K562 (cell line): ENCODE measurements around the gene FAM217B. TPM values are rescaled to one million over a fixed set of nuclear protein-coding genes. Genes with fewer than 3 reads are reported as not detected.

Source experiments
- CREB1 ChIP-seq, 2 experiments: sonication (generic) in 1 of 2; formaldehyde crosslinking in 1 of 2; IDR thresholded peaks; 2 replicates each; pipeline versions ENCODE4 v1.6.1 to v1.8.0; 2012 to 2022; ENCODE audit warnings: inconsistent platforms in 1 of 2, mild to moderate bottlenecking in 1 of 2, missing genetic modification reagents in 1 of 2, moderate library complexity in 1 of 2
- HDAC2 ChIP-seq: fragments of 450-650 bp; IDR thresholded peaks from 2 replicates; pipeline ENCODE4 v1.6.1; 2016; ENCODE audit warnings: mild to moderate bottlenecking
- IRF2 ChIP-seq: sonication (generic); formaldehyde crosslinking; IDR thresholded peaks from 2 replicates; pipeline ENCODE4 v1.8.1; 2022; ENCODE audit warnings: mild to moderate bottlenecking, missing genetic modification reagents
- RBM34 ChIP-seq: fragments of 200-400 bp; formaldehyde crosslinking; IDR thresholded peaks from 2 replicates; pipeline ENCODE4 v1.6.1; 2018; ENCODE audit warnings: low read length, borderline replicate concordance; ENCODE audit not compliant: insufficient read depth
- SFPQ ChIP-seq: fragments of 200-400 bp; formaldehyde crosslinking; IDR thresholded peaks from 2 replicates; pipeline ENCODE4 v1.6.1; 2017; ENCODE audit warnings: mild to moderate bottlenecking, low read depth, low read length, moderate library complexity
- SRSF7 ChIP-seq: fragments of 200-400 bp; formaldehyde crosslinking; optimal IDR thresholded peaks from 2 replicates; pipeline ENCODE3; 2017; ENCODE audit warnings: mild to moderate bottlenecking, low read depth, low read length
- THRAP3 ChIP-seq: fragments of 450-650 bp; IDR thresholded peaks from 2 replicates; pipeline ENCODE4 v1.6.1; 2016; ENCODE audit warnings: mild to moderate bottlenecking, inconsistent platforms, borderline replicate concordance
- USF1 ChIP-seq: sonication (generic); formaldehyde crosslinking; IDR thresholded peaks from 2 replicates; pipeline ENCODE4 v1.9.0; 2022; ENCODE audit warnings: mild to moderate bottlenecking, missing genetic modification reagents
- ZNF165 ChIP-seq: fragments of 250-450 bp; sonication (Bioruptor Pico); IDR thresholded peaks from 2 replicates; pipeline ENCODE4 v1.4.0; 2020; ENCODE audit warnings: borderline replicate concordance
- ZNF384 ChIP-seq: IDR thresholded peaks from 2 replicates; pipeline ENCODE4 v1.6.1; 2012; ENCODE audit warnings: low read depth, low read length, improper control_type of control experiment
- ZNF431 ChIP-seq: sonication (generic); formaldehyde crosslinking; IDR thresholded peaks from 2 replicates; pipeline ENCODE4 v1.8.0; 2022; ENCODE audit warnings: mild to moderate bottlenecking, missing genetic modification reagents
- ZNF644 ChIP-seq: fragments of 200-800 bp; sonication (Bioruptor generic); IDR thresholded peaks from 2 replicates; pipeline ENCODE4 v1.6.1; 2016; ENCODE audit warnings: low read depth, missing genetic modification characterization, missing compliant biosample characterization
- ZNF764 ChIP-seq: fragments of 250-450 bp; sonication (Bioruptor Pico); IDR thresholded peaks from 2 replicates; pipeline ENCODE4 v1.4.0; 2020; ENCODE audit warnings: low read depth, mild to moderate bottlenecking, moderate library complexity
- ZNF830 ChIP-seq: fragments of 250-450 bp; sonication (Bioruptor Pico); IDR thresholded peaks from 2 replicates; pipeline ENCODE4 v1.5.0; 2021; ENCODE audit warnings: mild to moderate bottlenecking
- polyA plus RNA-seq, 8 experiments: library from polyadenylated mRNA; depleted of rRNA in 4 of 8; stranded (reverse) in 5 of 8; unstranded in 3 of 8; fragments of >200 nt; fragmentation: Nextera tagmentation in 2 of 8; fragmentation: Illumina TruSeq in 1 of 8; extraction: Ambion mirVana in 2 of 8; extraction: Trizol in 1 of 8; gene quantifications; 2 replicates each; pipeline versions ENCODE4 v1.2.1 to v1.2.3, GENCODE V29; 2011 to 2014; ENCODE audit warnings: inconsistent platforms in 1 of 8, missing spikeins in 1 of 8
- total RNA-seq, 7 experiments: library from RNA; depleted of rRNA in 6 of 7; stranded (reverse); fragments of >200 nt in 6 of 7; fragmentation: Illumina TruSeq in 2 of 7; extraction: Trizol in 2 of 7; gene quantifications; 2 replicates each; pipeline versions ENCODE4 v1.2.1 to v1.2.3, GENCODE V29; 2011 to 2021; ENCODE audit warnings: low replicate concordance in 1 of 7
- TF ChIP-seq, protein P1 (sequence below), 3 experiments: fragments of 200-800 bp in 1 of 3; fragments of 250-450 bp in 1 of 3; fragments of 450-650 bp in 1 of 3; sonication (Bioruptor Pico) in 1 of 3; sonication (Bioruptor generic) in 1 of 3; formaldehyde crosslinking in 1 of 3; IDR thresholded peaks; 2 replicates each; pipeline versions ENCODE4 v1.6.1 to v1.8.0; 2016 to 2022; ENCODE audit warnings: mild to moderate bottlenecking in 2 of 3, missing genetic modification characterization in 2 of 3, missing compliant biosample characterization in 1 of 3, moderate library complexity in 1 of 3
- TF ChIP-seq, protein P2 (sequence below), 2 experiments: IDR thresholded peaks; 2 replicates each; pipeline ENCODE4 v1.6.1; 2012; ENCODE audit warnings: improper control_type of control experiment in 2 of 2, low read depth in 2 of 2, low read length in 2 of 2, borderline replicate concordance in 1 of 2

The FAM217B gene
- total and polyA plus RNA-seq, 9 of the 15 experiments (the other 6 are each of a cell fraction or from before 2014, with no cell fraction given), result 4.8 to 11.4 (median 6.9) TPM

GRCh38 chr20:59939052-59939878 lies 924 bp upstream of the FAM217B start (continued):
- TF ChIP-seq THRAP3 (no peak), ZNF764 (CRISPR knock-in tag) (no peak), ZNF644 (no peak), ZNF384 (no peak), SRSF7 (no peak), HDAC2 (no peak), IRF2 (CRISPR knock-in tag) (peak; percentile 61; the same call in 1 of the 2 replicates), CREB1 (IDR thresholded peaks at IDR 0.05) (no peak), CREB1 (CRISPR knock-in tag; IDR thresholded peaks at IDR 0.05) (no peak), SFPQ (no peak), USF1 (CRISPR knock-in tag) (no peak), ZNF165 (CRISPR knock-in tag) (no peak), RBM34 (no peak), ZNF830 (CRISPR knock-in tag) (no peak), ZNF431 (no peak)
- TF ChIP-seq, protein P1, sequence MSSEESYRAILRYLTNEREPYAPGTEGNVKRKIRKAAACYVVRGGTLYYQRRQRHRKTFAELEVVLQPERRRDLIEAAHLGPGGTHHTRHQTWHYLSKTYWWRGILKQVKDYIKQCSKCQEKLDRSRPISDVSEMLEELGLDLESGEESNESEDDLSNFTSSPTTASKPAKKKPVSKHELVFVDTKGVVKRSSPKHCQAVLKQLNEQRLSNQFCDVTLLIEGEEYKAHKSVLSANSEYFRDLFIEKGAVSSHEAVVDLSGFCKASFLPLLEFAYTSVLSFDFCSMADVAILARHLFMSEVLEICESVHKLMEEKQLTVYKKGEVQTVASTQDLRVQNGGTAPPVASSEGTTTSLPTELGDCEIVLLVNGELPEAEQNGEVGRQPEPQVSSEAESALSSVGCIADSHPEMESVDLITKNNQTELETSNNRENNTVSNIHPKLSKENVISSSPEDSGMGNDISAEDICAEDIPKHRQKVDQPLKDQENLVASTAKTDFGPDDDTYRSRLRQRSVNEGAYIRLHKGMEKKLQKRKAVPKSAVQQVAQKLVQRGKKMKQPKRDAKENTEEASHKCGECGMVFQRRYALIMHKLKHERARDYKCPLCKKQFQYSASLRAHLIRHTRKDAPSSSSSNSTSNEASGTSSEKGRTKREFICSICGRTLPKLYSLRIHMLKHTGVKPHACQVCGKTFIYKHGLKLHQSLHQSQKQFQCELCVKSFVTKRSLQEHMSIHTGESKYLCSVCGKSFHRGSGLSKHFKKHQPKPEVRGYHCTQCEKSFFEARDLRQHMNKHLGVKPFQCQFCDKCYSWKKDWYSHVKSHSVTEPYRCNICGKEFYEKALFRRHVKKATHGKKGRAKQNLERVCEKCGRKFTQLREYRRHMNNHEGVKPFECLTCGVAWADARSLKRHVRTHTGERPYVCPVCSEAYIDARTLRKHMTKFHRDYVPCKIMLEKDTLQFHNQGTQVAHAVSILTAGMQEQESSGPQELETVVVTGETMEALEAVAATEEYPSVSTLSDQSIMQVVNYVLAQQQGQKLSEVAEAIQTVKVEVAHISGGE (CRISPR knock-in tag; IDR thresholded peaks at IDR 0.05), result peak in 1 of 3 experiments; percentile 14; a peak in 1 of 6 replicates
- TF ChIP-seq, protein P2, sequence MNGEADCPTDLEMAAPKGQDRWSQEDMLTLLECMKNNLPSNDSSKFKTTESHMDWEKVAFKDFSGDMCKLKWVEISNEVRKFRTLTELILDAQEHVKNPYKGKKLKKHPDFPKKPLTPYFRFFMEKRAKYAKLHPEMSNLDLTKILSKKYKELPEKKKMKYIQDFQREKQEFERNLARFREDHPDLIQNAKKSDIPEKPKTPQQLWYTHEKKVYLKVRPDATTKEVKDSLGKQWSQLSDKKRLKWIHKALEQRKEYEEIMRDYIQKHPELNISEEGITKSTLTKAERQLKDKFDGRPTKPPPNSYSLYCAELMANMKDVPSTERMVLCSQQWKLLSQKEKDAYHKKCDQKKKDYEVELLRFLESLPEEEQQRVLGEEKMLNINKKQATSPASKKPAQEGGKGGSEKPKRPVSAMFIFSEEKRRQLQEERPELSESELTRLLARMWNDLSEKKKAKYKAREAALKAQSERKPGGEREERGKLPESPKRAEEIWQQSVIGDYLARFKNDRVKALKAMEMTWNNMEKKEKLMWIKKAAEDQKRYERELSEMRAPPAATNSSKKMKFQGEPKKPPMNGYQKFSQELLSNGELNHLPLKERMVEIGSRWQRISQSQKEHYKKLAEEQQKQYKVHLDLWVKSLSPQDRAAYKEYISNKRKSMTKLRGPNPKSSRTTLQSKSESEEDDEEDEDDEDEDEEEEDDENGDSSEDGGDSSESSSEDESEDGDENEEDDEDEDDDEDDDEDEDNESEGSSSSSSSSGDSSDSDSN (IDR thresholded peaks at IDR 0.05; ENCODE audit: borderline replicate concordance in 1 of 2, low read depth in 2 of 2, low read length in 2 of 2), result no peak
